Bronchial epithelial cell (primary cell): ENCODE measurements around the gene CLN6. TPM values are rescaled to one million over a fixed set of nuclear protein-coding genes. Genes with fewer than 3 reads are reported as not detected.
"Not testable (repeated sequence)": the region's sequence is repeated elsewhere in the genome, so short reads cannot be mapped to it uniquely, and the experiment has no call there.

Experiments used
- DNase-seq: peaks from one replicate; pipeline ENCODE4 v3.0.0-alpha.2; 2010; ENCODE audit warnings: low read depth
- FAIRE-seq: peaks from 2 replicates; lab custom pipeline; 2011; peaks lifted over from hg19 to GRCh38; lab: Jason Lieb, UNC
- H3K27me3 ChIP-seq: 2 replicates; pipeline ENCODE4 v1.5.1; 2011; ENCODE audit warnings: low read length; ENCODE audit not compliant: control insufficient read depth, insufficient read depth
- H3K36me3 ChIP-seq: 2 replicates; pipeline ENCODE4 v1.5.1; 2011; ENCODE audit warnings: low read length; ENCODE audit not compliant: control insufficient read depth, insufficient read depth
- H3K4me3 ChIP-seq: 2 replicates; pipeline ENCODE4 v1.5.1; 2011; ENCODE audit warnings: mild to moderate bottlenecking, low read depth, low read length, control low read depth
- total RNA-seq: library from RNA; depleted of rRNA; stranded (reverse); fragments of >200 nt; gene quantifications from 2 replicates; pipeline ENCODE4 v1.2.1, GENCODE V29; 2014
- TF ChIP-seq, protein P1 (sequence below): IDR thresholded peaks from 2 replicates; pipeline ENCODE4 v1.5.1; 2011; ENCODE audit warnings: mild to moderate bottlenecking, moderate library complexity, low read length, control low read depth, inconsistent platforms; ENCODE audit not compliant: insufficient read depth, severe bottlenecking

The CLN6 gene
- total RNA-seq, 1 donor from 2014 or later: 8.2 TPM

DNA sequence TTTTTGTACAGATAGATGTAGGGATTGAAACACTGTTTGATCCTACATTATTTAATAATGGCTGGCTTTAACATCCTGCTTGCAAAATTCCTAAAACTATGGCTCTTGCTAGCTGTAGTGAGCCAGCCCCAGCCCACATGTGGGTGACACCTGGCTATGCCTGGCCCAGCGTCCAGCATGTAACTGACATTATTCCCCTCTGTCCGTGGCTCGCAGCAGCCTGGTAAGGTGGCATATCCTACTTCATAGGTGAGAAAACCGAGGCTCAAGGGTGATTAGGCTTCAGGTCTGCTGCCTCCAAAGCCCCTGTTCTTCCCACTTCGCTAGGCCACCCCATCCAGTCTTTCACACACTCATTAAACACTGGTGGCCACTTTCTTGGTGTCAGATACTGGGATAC lies 26.0 kb downstream of the CLN6 start:
- no peak for DNase-seq
- no peak overlapping the region for H3K4me3 ChIP-seq
- no peaks in the 10 kb centered on the region for H3K36me3 ChIP-seq
- TF ChIP-seq, protein P1, sequence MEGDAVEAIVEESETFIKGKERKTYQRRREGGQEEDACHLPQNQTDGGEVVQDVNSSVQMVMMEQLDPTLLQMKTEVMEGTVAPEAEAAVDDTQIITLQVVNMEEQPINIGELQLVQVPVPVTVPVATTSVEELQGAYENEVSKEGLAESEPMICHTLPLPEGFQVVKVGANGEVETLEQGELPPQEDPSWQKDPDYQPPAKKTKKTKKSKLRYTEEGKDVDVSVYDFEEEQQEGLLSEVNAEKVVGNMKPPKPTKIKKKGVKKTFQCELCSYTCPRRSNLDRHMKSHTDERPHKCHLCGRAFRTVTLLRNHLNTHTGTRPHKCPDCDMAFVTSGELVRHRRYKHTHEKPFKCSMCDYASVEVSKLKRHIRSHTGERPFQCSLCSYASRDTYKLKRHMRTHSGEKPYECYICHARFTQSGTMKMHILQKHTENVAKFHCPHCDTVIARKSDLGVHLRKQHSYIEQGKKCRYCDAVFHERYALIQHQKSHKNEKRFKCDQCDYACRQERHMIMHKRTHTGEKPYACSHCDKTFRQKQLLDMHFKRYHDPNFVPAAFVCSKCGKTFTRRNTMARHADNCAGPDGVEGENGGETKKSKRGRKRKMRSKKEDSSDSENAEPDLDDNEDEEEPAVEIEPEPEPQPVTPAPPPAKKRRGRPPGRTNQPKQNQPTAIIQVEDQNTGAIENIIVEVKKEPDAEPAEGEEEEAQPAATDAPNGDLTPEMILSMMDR: no peak
- no peak for FAIRE-seq
- no peaks in the 10 kb centered on the region for H3K27me3 ChIP-seq

DNA sequence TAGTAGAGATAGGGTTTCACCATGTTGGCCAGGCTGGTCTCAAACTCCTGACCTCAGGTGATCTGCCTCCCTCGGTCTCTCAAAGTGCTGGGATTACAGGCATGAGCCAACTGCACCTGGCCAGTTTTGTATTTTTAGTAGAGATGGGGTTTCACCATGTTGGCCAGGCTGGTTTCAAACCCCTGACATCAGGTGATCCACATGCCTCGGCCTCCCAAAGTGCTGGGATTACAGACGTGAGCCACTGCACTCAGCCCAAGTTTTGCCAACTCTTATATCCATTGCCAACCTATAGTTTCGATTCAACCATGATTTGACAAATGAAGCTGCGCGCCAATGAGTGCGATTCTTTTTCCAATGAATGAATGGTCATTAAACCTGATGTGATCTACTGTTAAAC lies 26.5 kb downstream of the CLN6 start:
- not testable (repeated sequence) for DNase-seq, H3K4me3 ChIP-seq
- FAIRE-seq: peak; percentile 18

DNA sequence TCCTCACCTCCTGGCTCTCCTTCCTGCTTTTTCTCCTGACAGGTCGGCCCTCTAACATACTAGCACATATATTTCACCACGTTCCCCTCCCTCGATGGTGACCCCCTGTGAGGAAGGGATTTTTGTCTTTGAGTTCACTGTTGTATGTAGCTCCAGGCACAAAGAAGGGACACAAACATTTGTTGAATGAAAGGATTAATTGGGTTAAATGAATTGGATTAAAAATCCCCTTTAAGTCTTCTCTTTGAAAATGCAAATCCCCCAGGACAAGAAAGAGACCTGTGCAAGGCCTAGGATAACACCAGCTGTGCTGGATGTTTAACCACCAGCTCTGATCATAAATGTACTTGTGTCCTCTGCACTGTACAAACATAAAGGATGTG lies 27.7 kb downstream of the CLN6 start:
- H3K4me3 ChIP-seq: no peak overlapping the region
- DNase-seq: no peak
- H3K36me3 ChIP-seq: peaks cover 4% of the 10 kb centered on the region
- TF ChIP-seq, protein P1: no peak
- H3K27me3 ChIP-seq: no peaks in the 10 kb centered on the region
- FAIRE-seq: no peak

More for the DNA sequence above, 26.5 kb downstream of the CLN6 start:
- not testable (repeated sequence) for H3K27me3 ChIP-seq, H3K36me3 ChIP-seq

DNA sequence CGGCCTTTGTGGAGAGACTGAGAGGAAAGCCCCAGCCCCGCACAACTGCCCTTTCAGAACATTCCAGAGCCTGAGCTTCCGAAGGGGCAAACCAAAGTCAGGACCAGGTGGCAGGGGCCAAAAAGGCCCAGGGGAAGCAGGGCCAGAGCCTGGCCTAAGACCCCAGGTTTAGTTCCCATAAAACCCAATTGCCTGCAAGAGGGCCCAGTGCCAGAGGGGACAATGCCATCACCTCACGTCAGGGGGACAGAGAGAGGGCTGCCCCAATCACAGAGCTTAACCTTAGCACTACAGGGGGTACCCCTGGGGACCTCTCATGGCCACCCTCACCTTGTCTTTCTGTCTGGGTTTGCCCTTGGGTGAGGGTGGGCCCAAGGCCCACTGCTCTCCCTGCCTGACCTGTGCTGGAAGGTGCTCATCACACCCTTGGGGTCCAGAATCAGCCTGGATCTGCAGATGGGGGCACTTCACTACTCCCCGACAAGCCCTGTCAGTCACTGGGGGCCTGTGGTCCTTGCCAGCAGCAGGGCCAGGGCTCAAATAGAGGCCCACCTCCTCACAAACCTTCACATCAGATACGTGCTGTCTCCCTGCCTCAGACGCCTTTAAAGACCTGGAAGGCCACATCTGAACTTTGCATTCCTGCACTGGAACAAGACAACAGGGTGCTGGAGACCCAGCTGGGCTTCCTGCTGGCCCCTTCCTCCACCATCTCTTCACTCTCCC lies 28.2 kb downstream of the CLN6 start:
- TF ChIP-seq, protein P1: no peak
- FAIRE-seq (no peak), DNase-seq (no peak)
- Histone ChIP-seq H3K4me3 (no peak overlapping the region), H3K27me3 (no peaks in the 10 kb centered on the region), H3K36me3 (peaks cover 4% of the 10 kb centered on the region)

DNA sequence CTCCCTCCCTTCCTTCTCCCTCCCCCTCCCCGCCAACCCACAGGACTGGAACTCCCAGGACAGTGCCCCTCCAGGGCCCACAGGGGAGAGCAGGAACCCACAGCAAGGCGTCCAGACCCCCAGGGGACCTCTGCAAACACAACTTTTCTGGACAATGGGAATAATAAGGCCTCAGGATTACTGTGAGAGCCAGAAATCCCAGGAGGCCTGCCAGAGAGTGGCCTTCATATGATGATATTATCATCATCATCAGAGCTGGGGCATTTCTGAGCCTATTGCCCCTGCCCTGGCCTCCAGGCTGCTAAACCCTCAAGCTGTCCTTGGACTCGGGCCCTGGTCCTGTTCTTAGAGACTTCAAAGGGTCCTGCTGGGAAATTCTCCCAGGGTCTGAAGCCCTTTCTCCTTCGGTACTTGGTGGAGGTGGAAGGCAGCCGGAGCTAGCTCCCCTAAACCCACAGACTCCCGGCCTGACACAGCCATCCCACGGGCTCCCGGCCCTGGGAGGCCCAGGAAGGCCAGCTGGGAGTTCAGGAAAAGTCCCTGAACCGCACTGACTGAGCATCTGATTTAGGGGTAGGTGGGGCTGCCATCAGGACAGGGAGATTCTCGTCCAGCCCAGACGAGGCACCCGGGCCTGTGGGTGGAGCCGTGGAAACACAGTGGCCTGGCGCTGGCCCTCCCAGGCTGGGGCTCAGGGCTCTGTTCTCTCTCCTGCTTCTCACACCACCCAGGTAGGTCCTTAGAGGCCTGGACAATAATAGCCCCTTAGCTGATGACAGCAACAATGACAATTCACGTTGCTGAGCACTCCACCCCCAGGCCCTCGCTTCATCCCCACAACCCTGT lies 29.3 kb downstream of the CLN6 start:
- DNase-seq: no peak
- no peaks in the 10 kb centered on the region for H3K27me3 ChIP-seq
- TF ChIP-seq, protein P1: no peak
- H3K4me3 ChIP-seq: no peak overlapping the region
- no peak for FAIRE-seq
- H3K36me3 ChIP-seq: peaks cover 4% of the 10 kb centered on the region

DNA sequence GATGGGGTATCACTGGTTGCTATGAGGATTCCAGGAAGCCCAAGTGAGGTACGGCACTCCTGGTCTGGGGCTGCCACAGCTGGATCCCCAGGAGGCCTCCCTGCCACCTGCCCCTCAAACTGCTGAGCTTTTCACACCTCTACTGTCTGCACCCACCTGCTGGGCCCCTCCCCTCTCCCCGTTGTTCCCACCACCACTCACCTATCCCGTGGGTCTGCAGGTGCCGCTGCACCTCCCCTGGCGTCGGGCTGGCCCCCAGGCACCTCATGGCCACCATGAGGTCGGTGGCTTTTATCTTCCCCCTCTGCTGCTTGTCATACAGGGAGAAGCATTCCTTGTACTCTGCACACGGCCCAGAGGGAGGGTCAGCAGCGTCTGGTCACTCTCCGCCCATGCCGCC lies 30.2 kb downstream of the CLN6 start:
- no peak for DNase-seq
- Histone ChIP-seq H3K27me3 (no peaks in the 10 kb centered on the region), H3K36me3 (peaks cover 4% of the 10 kb centered on the region), H3K4me3 (no peak overlapping the region)
- TF ChIP-seq, protein P1: no peak
- no peak for FAIRE-seq
